Activated T-helper 1 cell treated with anti-CD3 and anti-CD28 coated beads, Interleukin-12 subunit alpha, Interleukin-12 subunit beta, Interleukin-2, Interleukin-4 antibody, amounts not matched to agents 30 ng/mL and 10 ng/mL and 1 ng/mL, durations not matched to agents 14 hours and 24 hours and 36 hours (primary cell): ENCODE data around the gene CLDN3. TPM values are rescaled to one million over a fixed set of nuclear protein-coding genes. Genes with fewer than 3 reads are reported as not detected.
"Not testable (repeated sequence)": the region's sequence is repeated elsewhere in the genome, so short reads cannot be mapped to it uniquely, and the experiment has no call there.

Source experiments
- DNase-seq: peaks from one replicate; pipeline ENCODE4 v3.0.0; 2021; ENCODE audit warnings: low spot score
- H3K27ac Mint-ChIP-seq: one replicate; pipeline ENCODE4 v1.8.0; 2021; ENCODE audit warnings: mild to moderate bottlenecking, mixed read lengths
- H3K27me3 Mint-ChIP-seq: one replicate; pipeline ENCODE4 v1.8.0; 2022; ENCODE audit warnings: mild to moderate bottlenecking, moderate library complexity, mixed read lengths; ENCODE audit not compliant: insufficient read depth
- H3K36me3 Mint-ChIP-seq: one replicate; pipeline ENCODE4 v1.8.0; 2021; ENCODE audit warnings: low read depth, mixed read lengths
- H3K4me1 Mint-ChIP-seq: one replicate; pipeline ENCODE4 v1.8.0; 2021; ENCODE audit warnings: low read depth, mixed read lengths
- H3K4me3 Mint-ChIP-seq: one replicate; pipeline ENCODE4 v1.8.0; 2021; ENCODE audit warnings: mild to moderate bottlenecking, moderate library complexity, mixed read lengths
- H3K9me3 Mint-ChIP-seq: one replicate; pipeline ENCODE4 v1.8.0; 2021; ENCODE audit warnings: mixed read lengths
- intact Hi-C: fragments of 100-400 bp; cut with micrococcal nuclease; formaldehyde crosslinking; loops from one replicate; pipeline ENCODE4 v1.15.1; 2024
- total RNA-seq: library from RNA; stranded (reverse); gene quantifications from 2 replicates; pipeline ENCODE4 v1.2.3, GENCODE V29; 2022

CLDN3 gene
- total RNA-seq, 1 donor from 2014 or later, result not detected

GRCh38 chr7:73791170-73791690 is 21.2 kb upstream of the CLDN3 start:
- H3K27ac Mint-ChIP-seq, H3K36me3 Mint-ChIP-seq, intact Hi-C loops, DNase-seq, H3K27me3 Mint-ChIP-seq, H3K4me3 Mint-ChIP-seq, H3K9me3 Mint-ChIP-seq, H3K4me1 Mint-ChIP-seq: not testable (repeated sequence)

DNA sequence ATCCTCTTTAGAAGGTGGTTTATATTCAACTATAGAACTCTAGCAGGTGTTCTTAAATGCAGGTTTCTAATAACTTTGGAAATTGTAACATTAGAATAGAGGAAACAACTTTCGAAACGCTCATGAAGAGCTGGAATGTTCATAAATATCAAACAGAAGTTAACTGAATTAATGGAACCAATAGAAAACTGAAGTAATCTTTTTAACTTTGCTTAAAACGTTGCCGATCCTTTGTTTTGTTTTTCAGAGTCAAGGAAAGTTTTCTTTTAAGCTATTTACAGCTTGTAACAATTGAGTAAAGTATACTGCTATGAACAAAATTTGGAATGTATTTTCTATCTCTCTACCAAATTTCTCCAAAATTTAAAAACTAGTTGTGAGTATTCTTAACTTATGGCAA is 19.0 kb upstream of the CLDN3 start:
- Mint-ChIP-seq H3K27me3 (peaks cover 3% of the 10 kb centered on the region), H3K4me3 (no peak overlapping the region), H3K27ac (no peak overlapping the region), H3K9me3 (no peaks in the 10 kb centered on the region), H3K4me1 (no peaks in the 10 kb centered on the region), H3K36me3 (no peaks in the 10 kb centered on the region)
- intact Hi-C loops, result no loop called here
- DNase-seq, result no peak

DNA sequence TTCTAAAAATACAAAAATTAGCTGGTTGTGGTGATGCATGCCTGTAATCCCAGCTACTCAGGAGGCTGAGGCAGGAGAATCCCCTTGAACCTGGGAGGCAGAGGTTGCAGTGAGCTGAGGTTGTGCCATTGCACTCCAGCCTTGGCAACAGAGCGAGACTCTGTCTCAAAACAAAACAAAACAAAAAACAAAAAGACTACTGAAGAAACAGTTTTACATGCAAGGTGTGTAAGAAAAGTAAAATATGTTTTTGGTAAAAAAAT is 17.6 kb upstream of the CLDN3 start:
- DNase-seq, H3K9me3 Mint-ChIP-seq, H3K4me1 Mint-ChIP-seq, H3K4me3 Mint-ChIP-seq, H3K27ac Mint-ChIP-seq, H3K27me3 Mint-ChIP-seq, H3K36me3 Mint-ChIP-seq, intact Hi-C loops: not testable (repeated sequence)

DNA sequence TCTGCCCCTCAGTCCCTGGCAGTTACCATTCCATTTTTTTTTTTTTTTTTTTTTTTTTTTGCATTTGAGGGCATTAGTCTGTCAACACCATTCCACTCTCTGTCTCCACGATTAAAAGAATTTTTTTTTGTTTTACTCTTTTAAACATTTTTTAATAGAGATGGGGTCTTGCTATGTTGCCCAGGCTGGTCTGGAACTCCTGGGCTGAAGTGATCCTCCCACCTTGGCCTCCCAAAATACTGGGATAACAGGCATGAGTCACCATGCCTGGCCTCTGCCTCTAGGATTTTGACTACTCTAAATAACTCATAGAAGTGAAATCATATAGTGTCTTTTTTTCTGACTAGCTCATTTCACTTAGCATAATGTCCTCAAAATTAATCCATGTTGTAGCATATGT is 16.5 kb upstream of the CLDN3 start:
- H3K27ac Mint-ChIP-seq, result no peak overlapping the region
- no peaks in the 10 kb centered on the region for H3K36me3 Mint-ChIP-seq
- no peak for DNase-seq
- no peaks in the 10 kb centered on the region for H3K9me3 Mint-ChIP-seq
- intact Hi-C loops, result no loop called here
- H3K4me3 Mint-ChIP-seq, result no peak overlapping the region
- no peaks in the 10 kb centered on the region for H3K4me1 Mint-ChIP-seq
- no peaks in the 10 kb centered on the region for H3K27me3 Mint-ChIP-seq

DNA sequence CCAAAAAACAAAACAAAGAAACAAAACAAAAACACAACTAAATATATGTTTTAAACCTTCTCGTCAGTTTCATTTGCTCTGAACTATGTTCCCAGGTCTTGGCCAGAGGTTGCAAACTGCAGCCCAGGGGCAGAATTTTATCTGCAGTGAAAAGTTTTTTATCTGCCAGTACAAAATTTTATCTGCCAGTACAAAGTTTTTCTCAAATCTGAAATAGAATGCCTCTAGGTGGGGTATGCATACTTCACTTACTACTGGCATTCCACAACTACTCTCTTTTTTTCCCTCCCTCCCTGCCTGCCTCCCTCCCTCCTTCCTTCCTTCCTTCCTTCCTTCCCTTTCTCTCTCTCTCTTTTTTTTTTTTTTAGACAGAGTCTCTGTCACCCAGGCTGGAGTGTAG is 9.4 kb upstream of the CLDN3 start:
- Mint-ChIP-seq H3K27ac (no peak overlapping the region), H3K4me3 (no peak overlapping the region), H3K27me3 (peaks cover 11% of the 10 kb centered on the region), H3K4me1 (no peaks in the 10 kb centered on the region), H3K9me3 (peaks cover 6% of the 10 kb centered on the region), H3K36me3 (no peaks in the 10 kb centered on the region)
- intact Hi-C loops, result no loop called here
- no peak for DNase-seq

GRCh38 chr7:73778801-73779389 is 8.8 kb upstream of the CLDN3 start:
- peaks cover 6% of the 10 kb centered on the region for H3K9me3 Mint-ChIP-seq

GRCh38 chr7:73774923-73775322 is 4.9 kb upstream of the CLDN3 start:
- Mint-ChIP-seq H3K36me3 (no peaks in the 10 kb centered on the region), H3K9me3 (no peaks in the 10 kb centered on the region), H3K4me3 (no peak overlapping the region), H3K27me3 (peaks cover 20% of the 10 kb centered on the region), H3K4me1 (no peaks in the 10 kb centered on the region), H3K27ac (no peak overlapping the region)
- intact Hi-C loops, result no loop called here
- no peak for DNase-seq

More at GRCh38 chr7:73778801-73779389, 8.8 kb upstream of the CLDN3 start:
- no peak overlapping the region for H3K27ac Mint-ChIP-seq
- peaks cover 16% of the 10 kb centered on the region for H3K27me3 Mint-ChIP-seq
- no peaks in the 10 kb centered on the region for H3K36me3 Mint-ChIP-seq
- intact Hi-C loops, result no loop called here
- no peak overlapping the region for H3K4me3 Mint-ChIP-seq
- H3K4me1 Mint-ChIP-seq, result no peaks in the 10 kb centered on the region
- DNase-seq, result no peak

- intact Hi-C loops, result no loop called here
- no peaks in the 10 kb centered on the region for H3K36me3 Mint-ChIP-seq
- H3K27me3 Mint-ChIP-seq, result peaks cover 17% of the 10 kb centered on the region
- no peaks in the 10 kb centered on the region for H3K4me1 Mint-ChIP-seq
- no peak overlapping the region for H3K4me3 Mint-ChIP-seq
- H3K9me3 Mint-ChIP-seq, result no peaks in the 10 kb centered on the region
- H3K27ac Mint-ChIP-seq, result no peak overlapping the region
- no peak for DNase-seq
Measured at GRCh38 chr7:73773700-73774517, 3.8 kb upstream of the CLDN3 start.

DNA sequence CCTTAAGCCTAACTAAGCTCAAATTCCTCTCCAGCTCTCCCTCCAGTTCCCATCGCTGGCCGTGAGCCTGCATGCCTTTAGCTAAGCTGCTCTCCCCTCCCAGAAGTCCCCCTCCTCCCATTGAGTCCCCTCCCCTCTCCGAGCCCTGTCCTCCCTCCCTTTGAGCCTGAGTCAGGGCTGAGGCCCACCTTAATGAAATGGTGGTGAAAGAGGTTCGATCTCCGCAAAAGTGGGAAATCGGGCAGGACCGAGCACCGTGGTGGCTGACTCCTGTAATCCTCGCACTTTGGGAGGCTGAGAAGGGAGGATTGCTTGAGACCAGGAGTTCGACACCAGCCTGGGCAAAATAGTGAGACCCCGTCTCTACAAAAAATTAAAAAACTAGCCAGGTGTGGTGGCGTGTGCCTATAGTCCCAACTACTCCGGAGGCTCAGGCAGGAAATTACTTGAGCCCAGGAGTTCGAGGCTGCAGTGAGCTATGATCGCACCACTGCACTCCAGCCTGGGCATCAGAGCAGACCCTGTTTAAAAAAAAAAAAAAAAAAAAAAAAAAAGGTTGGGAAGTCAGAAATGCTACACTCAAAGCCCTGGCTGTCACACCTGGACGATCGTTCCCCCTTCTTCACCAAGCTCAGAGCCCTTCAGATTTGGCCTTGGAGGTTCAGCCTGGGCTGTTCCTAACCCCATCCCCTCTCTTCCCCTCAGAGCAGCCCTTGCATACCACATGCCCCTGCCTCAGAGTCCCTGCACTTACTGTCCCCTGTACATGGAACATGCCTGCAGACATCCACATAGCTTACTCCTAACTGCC is 995 bp upstream of the CLDN3 start:
- DNase-seq, result no peak
- H3K27me3 Mint-ChIP-seq, result peaks cover 25% of the 10 kb centered on the region
- H3K27ac Mint-ChIP-seq, result no peak overlapping the region
- no peaks in the 10 kb centered on the region for H3K9me3 Mint-ChIP-seq
- no peak overlapping the region for H3K4me3 Mint-ChIP-seq
- intact Hi-C loops, result no loop called here
- H3K36me3 Mint-ChIP-seq, result no peaks in the 10 kb centered on the region
- H3K4me1 Mint-ChIP-seq, result no peaks in the 10 kb centered on the region

DNA sequence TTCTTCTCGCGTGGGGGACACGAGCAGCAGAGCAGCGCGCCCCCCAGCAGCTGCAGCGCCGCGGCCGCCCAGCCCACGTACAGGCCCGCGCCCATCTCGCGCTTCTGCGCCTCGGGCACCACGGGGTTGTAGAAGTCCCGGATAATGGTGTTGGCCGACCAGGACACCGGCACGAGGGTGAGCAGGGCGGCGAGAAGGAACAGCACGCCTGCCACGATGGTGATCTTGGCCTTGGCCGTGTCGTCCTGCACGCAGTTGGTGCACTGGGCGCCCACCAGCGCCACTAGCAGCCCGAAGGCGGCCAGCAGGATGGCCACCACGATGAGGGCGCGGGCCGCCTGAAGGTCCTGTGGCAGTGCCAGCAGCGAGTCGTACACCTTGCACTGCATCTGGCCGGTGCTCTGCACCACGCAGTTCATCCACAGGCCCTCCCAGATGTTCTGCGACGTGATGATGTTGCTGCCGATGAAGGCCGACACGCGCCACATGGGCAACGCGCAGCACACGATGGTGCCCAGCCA is 529 bp downstream of the CLDN3 start:
- Mint-ChIP-seq H3K9me3 (no peaks in the 10 kb centered on the region), H3K27me3 (peaks cover 23% of the 10 kb centered on the region), H3K4me1 (no peaks in the 10 kb centered on the region), H3K4me3 (no peak overlapping the region), H3K36me3 (no peaks in the 10 kb centered on the region), H3K27ac (no peak overlapping the region)
- DNase-seq, result no peak
- intact Hi-C loops, result no loop called here

GRCh38 chr7:73768641-73769480 is 1.2 kb downstream of the CLDN3 start:
- peaks cover 18% of the 10 kb centered on the region for H3K27me3 Mint-ChIP-seq
- intact Hi-C loops, result no loop called here
- H3K4me1 Mint-ChIP-seq, result no peaks in the 10 kb centered on the region
- H3K4me3 Mint-ChIP-seq, result no peak overlapping the region
- no peak overlapping the region for H3K27ac Mint-ChIP-seq
- DNase-seq, result no peak
- no peaks in the 10 kb centered on the region for H3K36me3 Mint-ChIP-seq
- no peaks in the 10 kb centered on the region for H3K9me3 Mint-ChIP-seq

DNA sequence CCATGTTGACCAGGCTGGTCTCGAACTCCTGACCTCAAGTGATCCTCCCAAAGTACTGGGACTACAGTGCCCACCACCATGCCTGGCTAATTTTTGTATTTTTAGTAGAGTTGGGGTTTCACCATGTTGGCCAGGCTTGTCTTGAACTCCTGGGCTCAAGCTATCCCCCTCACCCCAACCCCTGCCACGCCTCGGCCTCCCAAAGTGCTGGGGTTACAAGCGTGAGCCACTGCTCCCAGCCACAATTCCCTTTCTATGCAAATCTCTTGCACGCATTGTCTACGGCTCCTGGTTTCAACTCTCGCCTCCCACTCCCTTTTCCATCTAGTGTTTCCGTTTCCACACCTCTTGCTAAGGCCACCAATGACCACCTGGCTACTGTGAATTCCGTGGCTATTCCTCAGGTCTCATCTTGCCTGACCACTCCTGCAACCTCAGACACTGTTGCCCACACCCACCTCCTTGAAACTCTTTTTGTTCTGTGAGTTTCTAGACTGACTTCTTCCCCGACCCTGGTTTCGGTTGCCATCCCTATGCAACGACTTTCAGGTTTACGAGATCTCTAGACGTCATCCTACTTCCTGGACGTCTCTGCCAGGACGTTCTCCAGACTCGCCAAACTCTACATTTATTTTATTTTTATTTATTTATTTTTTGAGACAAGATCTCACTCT is 3.4 kb downstream of the CLDN3 start:
- Mint-ChIP-seq H3K36me3 (no peaks in the 10 kb centered on the region), H3K9me3 (no peaks in the 10 kb centered on the region), H3K4me1 (no peaks in the 10 kb centered on the region), H3K4me3 (no peak overlapping the region), H3K27ac (no peak overlapping the region), H3K27me3 (peaks cover 19% of the 10 kb centered on the region)
- no peak for DNase-seq
- intact Hi-C loops, result no loop called here
